Panc1 (cell line): Measurements from ENCODE around the gene HCFC1. TPM values are rescaled to one million over a fixed set of nuclear protein-coding genes. Genes with fewer than 3 reads are reported as not detected.

Source experiments
- ATAC-seq: fragments of 200-7000 bp; cut with Tn5 transposase; 2 replicates; pipeline ENCODE4 v1.9.1; 2020; ENCODE audit warnings: mild to moderate bottlenecking, moderate library complexity
- BruUV-seq: library from RNA; stranded (reverse); fragments of 400-500 nt; replicated peaks from 2 replicates; lab custom pipeline; 2021; lab: Mats Ljungman, UMichigan
- CTCF ChIA-PET: fragments of 300-600 bp; sonication (Branson Sonifier 250); formaldehyde crosslinking; loops from one replicate; lab custom pipeline; 2022; ENCODE audit warnings: antibody characterized with exemption; lab: Charles Lee
- POLR2A ChIA-PET: fragments of 300-600 bp; sonication (Branson Sonifier 250); formaldehyde crosslinking; loops from one replicate; lab custom pipeline; 2022; ENCODE audit warnings: antibody characterized with exemption; lab: Charles Lee
- DNase-seq: peaks from one replicate; pipeline ENCODE4 v3.0.0-alpha.2; 2010; ENCODE audit warnings: low read depth, low spot score
- H3K27ac ChIP-seq: 2 replicates; pipeline ENCODE4 v1.5.1; 2011; ENCODE audit warnings: mild to moderate bottlenecking, low read length, inconsistent platforms
- H3K27me3 ChIP-seq: fragments of 200-500 bp; sonication (Bioruptor generic); 2 replicates; pipeline ENCODE4 v1.6.0; 2014; ENCODE audit warnings: low read length, inconsistent platforms; ENCODE audit not compliant: control insufficient read depth, insufficient read depth
- H3K36me3 ChIP-seq: fragments of 200-500 bp; sonication (Bioruptor generic); 2 replicates; pipeline ENCODE4 v1.5.1; 2014; ENCODE audit warnings: inconsistent platforms, mild to moderate bottlenecking, low read length, moderate library complexity; ENCODE audit not compliant: control insufficient read depth, insufficient read depth
- H3K4me1 ChIP-seq: 2 replicates; pipeline ENCODE4 v1.5.1; 2011; ENCODE audit warnings: inconsistent platforms, mild to moderate bottlenecking, low read length, moderate library complexity; ENCODE audit not compliant: control insufficient read depth, insufficient read depth
- H3K4me3 ChIP-seq, 2 experiments: 2 replicates each; pipeline ENCODE4 v1.5.1; 2011 to 2012; ENCODE audit warnings: low read depth in 2 of 2, low read length in 2 of 2, mild to moderate bottlenecking in 2 of 2, inconsistent platforms in 1 of 2, moderate library complexity in 1 of 2
- H3K9me3 ChIP-seq: fragments of 200-500 bp; sonication (Bioruptor generic); 2 replicates; pipeline ENCODE4 v1.5.1; 2014; ENCODE audit warnings: low read depth, mild to moderate bottlenecking, inconsistent platforms, low read length, moderate library complexity; ENCODE audit not compliant: control insufficient read depth, insufficient read depth
- POLR2AphosphoS5 ChIP-seq: IDR thresholded peaks from 2 replicates; pipeline ENCODE4 v1.6.1; 2012; ENCODE audit warnings: mild to moderate bottlenecking, low read depth, low read length, moderate library complexity
- REST ChIP-seq, 2 experiments: IDR thresholded peaks; 2 replicates each; pipeline ENCODE4 v1.6.1; 2011 to 2012; ENCODE audit warnings: low read depth in 2 of 2, control low read depth in 1 of 2, low read length in 1 of 2, mild to moderate bottlenecking in 1 of 2, moderate library complexity in 1 of 2; ENCODE audit not compliant: insufficient read depth in 1 of 2
- SIN3A ChIP-seq: IDR thresholded peaks from 2 replicates; pipeline ENCODE4 v1.6.1; 2012; ENCODE audit warnings: low read depth, mild to moderate bottlenecking, low read length, moderate library complexity, borderline replicate concordance; ENCODE audit not compliant: insufficient read depth
- TCF7L2 ChIP-seq: IDR thresholded peaks from 2 replicates; pipeline ENCODE4 v1.6.1; 2011; ENCODE audit warnings: mild to moderate bottlenecking, low read depth, low read length, inconsistent platforms
- in situ Hi-C: cut with HindIII; loops from 2 replicates; pipeline ENCODE4 v1.10.0; 2016; ENCODE audit warnings: low sequenced_read_pairs, low pct_unique_long_range_greater_than_20kb
- intact Hi-C: fragments of 100-400 bp; cut with micrococcal nuclease; formaldehyde crosslinking; loops from one replicate; pipeline ENCODE4 v1.10.0; 2022; ENCODE audit not compliant: unreplicated experiment
- total RNA-seq: library from RNA; stranded (reverse); gene quantifications from one replicate; pipeline ENCODE4 v1.2.1, GENCODE V29; 2021; ENCODE audit not compliant: unreplicated experiment
- TF ChIP-seq, protein P1 (sequence below): fragments of 450-650 bp; IDR thresholded peaks from 2 replicates; pipeline ENCODE4 v1.5.1; 2017; ENCODE audit warnings: mild to moderate bottlenecking

The HCFC1 gene
- total RNA-seq, 1 experiment from 2014 or later: 113 TPM

DNA sequence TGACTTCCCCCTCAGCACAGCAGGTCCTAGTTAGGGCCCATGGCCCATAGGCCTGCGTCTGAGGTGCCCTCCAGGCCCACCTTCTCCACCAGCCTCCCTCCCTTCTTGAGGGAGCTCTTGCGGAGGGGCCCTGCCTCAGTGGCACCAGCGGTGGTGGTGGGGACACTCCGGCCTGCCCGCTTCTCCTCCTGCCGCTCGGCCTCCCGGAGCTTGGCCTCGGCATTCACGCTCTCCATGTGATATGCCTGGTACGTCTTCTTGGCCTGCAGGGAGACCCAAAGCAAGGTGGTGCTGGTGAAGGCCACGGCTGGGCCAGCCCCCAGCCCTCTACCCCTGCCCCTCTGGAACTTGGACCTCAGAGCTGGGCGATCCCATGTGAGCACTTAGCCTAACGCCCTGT lies 51.1 kb downstream of the HCFC1 start:
- TF ChIP-seq, protein P1, sequence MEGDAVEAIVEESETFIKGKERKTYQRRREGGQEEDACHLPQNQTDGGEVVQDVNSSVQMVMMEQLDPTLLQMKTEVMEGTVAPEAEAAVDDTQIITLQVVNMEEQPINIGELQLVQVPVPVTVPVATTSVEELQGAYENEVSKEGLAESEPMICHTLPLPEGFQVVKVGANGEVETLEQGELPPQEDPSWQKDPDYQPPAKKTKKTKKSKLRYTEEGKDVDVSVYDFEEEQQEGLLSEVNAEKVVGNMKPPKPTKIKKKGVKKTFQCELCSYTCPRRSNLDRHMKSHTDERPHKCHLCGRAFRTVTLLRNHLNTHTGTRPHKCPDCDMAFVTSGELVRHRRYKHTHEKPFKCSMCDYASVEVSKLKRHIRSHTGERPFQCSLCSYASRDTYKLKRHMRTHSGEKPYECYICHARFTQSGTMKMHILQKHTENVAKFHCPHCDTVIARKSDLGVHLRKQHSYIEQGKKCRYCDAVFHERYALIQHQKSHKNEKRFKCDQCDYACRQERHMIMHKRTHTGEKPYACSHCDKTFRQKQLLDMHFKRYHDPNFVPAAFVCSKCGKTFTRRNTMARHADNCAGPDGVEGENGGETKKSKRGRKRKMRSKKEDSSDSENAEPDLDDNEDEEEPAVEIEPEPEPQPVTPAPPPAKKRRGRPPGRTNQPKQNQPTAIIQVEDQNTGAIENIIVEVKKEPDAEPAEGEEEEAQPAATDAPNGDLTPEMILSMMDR: no peak
- no peak for TF ChIP-seq POLR2AphosphoS5
- TF ChIP-seq SIN3A: no peak
- TF ChIP-seq REST (IDR thresholded peaks at IDR 0.05; ENCODE audit: insufficient read depth in 1 of 2, low read depth in 2 of 2, low read length in 1 of 2): no peak
- TF ChIP-seq TCF7L2: no peak
- ATAC-seq (no peak), DNase-seq (no peak)
- H3K9me3 ChIP-seq: no peaks in the 10 kb centered on the region
- in situ Hi-C loops (no loop called here), intact Hi-C loops (loop anchor here (10.0 kb wide), 1 partner anchor 156 kb away; the partner anchor contains the start of gene PLXNB3)
- CTCF ChIA-PET: interaction anchor here (1.3 to 1.7 kb wide), 2 partner anchors 13 to 27 kb away, joined by 3 to 4 read pairs; no protein-coding TSS in a partner anchor
- no peaks in the 10 kb centered on the region for H3K36me3 ChIP-seq
- POLR2A ChIA-PET: no interaction called here
- peaks cover 26% of the 10 kb centered on the region for H3K4me1 ChIP-seq
- H3K27me3 ChIP-seq: no peaks in the 10 kb centered on the region
- H3K4me3 ChIP-seq: no peak overlapping the region
- no peak overlapping the region for H3K27ac ChIP-seq
- no TSS peak for BruUV-seq

GRCh38 chrX:153919281-153919680 lies 52.3 kb downstream of the HCFC1 start:
- Histone ChIP-seq H3K27ac (no peak overlapping the region), H3K9me3 (no peaks in the 10 kb centered on the region), H3K4me1 (peaks cover 14% of the 10 kb centered on the region), H3K4me3 (no peak overlapping the region), H3K27me3 (no peaks in the 10 kb centered on the region), H3K36me3 (no peaks in the 10 kb centered on the region)
- TF ChIP-seq POLR2AphosphoS5: no peak
- TF ChIP-seq, protein P1: no peak
- no peak for TF ChIP-seq SIN3A
- in situ Hi-C loops (no loop called here), intact Hi-C loops (no loop called here)
- CTCF ChIA-PET: no interaction called here
- no peak for DNase-seq
- BruUV-seq: no TSS peak
- no peak for ATAC-seq
- POLR2A ChIA-PET: no interaction called here
